ENCODE data around the gene M1AP.

DNA sequence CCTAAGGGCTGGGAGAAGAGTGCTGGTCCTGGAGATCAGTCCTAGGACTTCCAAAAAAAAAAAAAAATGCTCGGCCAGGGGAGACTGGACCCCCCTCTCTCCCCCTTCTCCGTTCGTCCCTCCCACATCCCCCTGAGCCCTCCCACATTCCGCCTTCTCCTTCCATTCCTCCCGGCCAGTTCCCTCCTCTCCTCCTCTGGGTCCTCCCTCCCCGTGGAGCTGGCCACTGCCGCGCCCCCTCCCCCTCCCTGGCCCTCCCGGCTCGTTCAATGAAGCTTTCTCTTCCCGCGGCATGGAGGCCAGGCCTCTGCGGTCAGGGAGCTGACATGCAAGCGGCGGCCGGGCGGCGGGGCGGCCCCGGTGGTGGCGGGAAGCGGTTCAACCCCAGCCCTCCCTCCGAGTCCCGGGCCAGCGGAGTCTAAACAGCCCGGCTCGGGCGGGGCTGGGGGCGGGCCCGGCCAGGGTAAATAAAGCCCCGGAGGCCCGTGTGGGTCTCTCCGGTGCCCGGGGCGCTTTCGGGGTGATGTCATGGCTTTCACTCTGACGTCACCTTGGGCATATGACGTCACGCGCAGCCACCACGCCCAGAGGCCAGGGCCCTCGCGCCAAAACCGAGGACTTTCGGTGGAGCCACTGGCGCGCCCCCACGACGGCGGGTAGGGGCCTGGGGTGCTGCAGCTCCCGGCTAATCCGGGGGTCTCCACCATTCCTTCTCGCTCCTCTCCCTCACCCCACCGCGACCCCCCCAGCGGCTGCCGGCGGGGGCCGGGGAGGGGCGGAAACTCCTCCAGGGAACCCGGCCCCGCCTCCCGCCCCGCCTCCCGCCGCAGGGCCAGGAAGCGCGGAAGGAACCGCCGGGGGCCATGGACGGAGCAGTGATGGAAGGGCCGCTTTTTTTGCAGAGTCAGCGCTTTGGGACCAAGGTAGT is 94.0 kb downstream of the M1AP start, which contains the start of the genes DOK1 and LOXL3:
- no peak for TF ChIP-seq POLR2AphosphoS5 (IDR thresholded peaks at IDR 0.05; ENCODE audit: low read depth, low read length)
- TF ChIP-seq, protein P1, sequence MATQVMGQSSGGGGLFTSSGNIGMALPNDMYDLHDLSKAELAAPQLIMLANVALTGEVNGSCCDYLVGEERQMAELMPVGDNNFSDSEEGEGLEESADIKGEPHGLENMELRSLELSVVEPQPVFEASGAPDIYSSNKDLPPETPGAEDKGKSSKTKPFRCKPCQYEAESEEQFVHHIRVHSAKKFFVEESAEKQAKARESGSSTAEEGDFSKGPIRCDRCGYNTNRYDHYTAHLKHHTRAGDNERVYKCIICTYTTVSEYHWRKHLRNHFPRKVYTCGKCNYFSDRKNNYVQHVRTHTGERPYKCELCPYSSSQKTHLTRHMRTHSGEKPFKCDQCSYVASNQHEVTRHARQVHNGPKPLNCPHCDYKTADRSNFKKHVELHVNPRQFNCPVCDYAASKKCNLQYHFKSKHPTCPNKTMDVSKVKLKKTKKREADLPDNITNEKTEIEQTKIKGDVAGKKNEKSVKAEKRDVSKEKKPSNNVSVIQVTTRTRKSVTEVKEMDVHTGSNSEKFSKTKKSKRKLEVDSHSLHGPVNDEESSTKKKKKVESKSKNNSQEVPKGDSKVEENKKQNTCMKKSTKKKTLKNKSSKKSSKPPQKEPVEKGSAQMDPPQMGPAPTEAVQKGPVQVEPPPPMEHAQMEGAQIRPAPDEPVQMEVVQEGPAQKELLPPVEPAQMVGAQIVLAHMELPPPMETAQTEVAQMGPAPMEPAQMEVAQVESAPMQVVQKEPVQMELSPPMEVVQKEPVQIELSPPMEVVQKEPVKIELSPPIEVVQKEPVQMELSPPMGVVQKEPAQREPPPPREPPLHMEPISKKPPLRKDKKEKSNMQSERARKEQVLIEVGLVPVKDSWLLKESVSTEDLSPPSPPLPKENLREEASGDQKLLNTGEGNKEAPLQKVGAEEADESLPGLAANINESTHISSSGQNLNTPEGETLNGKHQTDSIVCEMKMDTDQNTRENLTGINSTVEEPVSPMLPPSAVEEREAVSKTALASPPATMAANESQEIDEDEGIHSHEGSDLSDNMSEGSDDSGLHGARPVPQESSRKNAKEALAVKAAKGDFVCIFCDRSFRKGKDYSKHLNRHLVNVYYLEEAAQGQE (IDR thresholded peaks at IDR 0.05; ENCODE audit: insufficient read depth in 1 of 2, low read depth in 2 of 2, low read length in 2 of 2) = no peak
